ENCODE measurements around the gene TJP1.

GRCh38 chr15:29652595-29652994, 169.7 kb downstream of the TJP1 start:
- no peak for TF ChIP-seq GATA3 (IDR thresholded peaks at IDR 0.05; ENCODE audit: low read depth, low read length)
- no peak for TF ChIP-seq GATA2 (IDR thresholded peaks at IDR 0.05; ENCODE audit: low read depth, low read length)
